Measurements from ENCODE around the gene AKIRIN1.

AKIRIN1 gene

DNA sequence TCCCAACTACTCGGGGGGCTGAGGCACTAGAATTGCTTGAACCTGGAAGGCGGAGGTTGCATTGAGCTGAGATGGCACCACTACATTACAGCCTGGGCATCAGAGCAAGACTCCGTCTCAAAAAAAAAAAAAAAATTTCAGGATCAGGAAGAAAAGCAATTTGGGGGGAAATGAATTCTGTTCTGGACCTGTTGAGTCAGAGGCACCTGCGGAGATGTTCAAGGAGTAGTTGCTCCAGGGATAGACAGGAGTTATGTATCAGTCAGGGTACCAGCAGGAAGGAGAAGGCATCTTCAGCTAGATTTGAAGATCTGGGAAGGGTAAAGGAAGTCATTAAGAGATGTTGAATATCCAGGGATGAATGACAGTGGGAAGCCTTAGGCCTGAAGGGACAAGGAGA, 46.5 kb upstream of the AKIRIN1 start:
- H4K20me1 ChIP-seq (ENCODE audit: control insufficient read depth, insufficient read depth, low read depth, low read length) = no peaks in the 10 kb centered on the region
- no peaks in the 10 kb centered on the region for H3F3A ChIP-seq (ENCODE audit: control insufficient read depth, insufficient read depth)
- no peaks in the 10 kb centered on the region for H3K36me3 ChIP-seq (ENCODE audit: control insufficient read depth, low read length)
- no peak for TF ChIP-seq CTCF (IDR thresholded peaks at IDR 0.05; ENCODE audit: low read depth, low read length, poor library complexity, severe bottlenecking)
- TF ChIP-seq EZH2phosphoT487 (IDR thresholded peaks at IDR 0.05; ENCODE audit: borderline replicate concordance, low read length) = no peak
- H3K9me2 ChIP-seq (replicated peaks; ENCODE audit: control insufficient read depth, low read length) = no peaks in the 10 kb centered on the region
- H3K4me3 ChIP-seq (ENCODE audit: low read length) = no peak overlapping the region
- H3K27ac ChIP-seq (ENCODE audit: low read depth, low read length) = no peak overlapping the region
- H3K27me3 ChIP-seq (ENCODE audit: control insufficient read depth, low read length) = no peaks in the 10 kb centered on the region
- no peaks in the 10 kb centered on the region for H3K79me2 ChIP-seq (ENCODE audit: control insufficient read depth, low read length)
- H3K9me3 ChIP-seq (ENCODE audit: control insufficient read depth, insufficient read depth, low read length) = peaks cover 4% of the 10 kb centered on the region
- no peaks in the 10 kb centered on the region for H3K4me1 ChIP-seq (ENCODE audit: control insufficient read depth, low read length)
- no peak overlapping the region for H3K4me2 ChIP-seq (ENCODE audit: low read length)

- Histone ChIP-seq H3K4me2 (ENCODE audit: low read length) (no peak overlapping the region), H3K9me3 (ENCODE audit: control insufficient read depth, insufficient read depth, low read length) (peaks cover 4% of the 10 kb centered on the region), H3K27me3 (ENCODE audit: control insufficient read depth, low read length) (no peaks in the 10 kb centered on the region), H4K20me1 (ENCODE audit: control insufficient read depth, insufficient read depth, low read depth, low read length) (no peaks in the 10 kb centered on the region), H3K4me1 (ENCODE audit: control insufficient read depth, low read length) (no peaks in the 10 kb centered on the region), H3F3A (ENCODE audit: control insufficient read depth, insufficient read depth) (no peaks in the 10 kb centered on the region), H3K4me3 (ENCODE audit: low read length) (no peak overlapping the region), H3K9me2 (replicated peaks; ENCODE audit: control insufficient read depth, low read length) (no peaks in the 10 kb centered on the region), H3K79me2 (ENCODE audit: control insufficient read depth, low read length) (no peaks in the 10 kb centered on the region), H3K27ac (ENCODE audit: low read depth, low read length) (no peak overlapping the region), H3K36me3 (ENCODE audit: control insufficient read depth, low read length) (no peaks in the 10 kb centered on the region)
- TF ChIP-seq EZH2phosphoT487 (IDR thresholded peaks at IDR 0.05; ENCODE audit: borderline replicate concordance, low read length) (no peak), CTCF (IDR thresholded peaks at IDR 0.05; ENCODE audit: low read depth, low read length, poor library complexity, severe bottlenecking) (no peak)
Observed at GRCh38 chr1:38950553-38950952, 40.5 kb upstream of the AKIRIN1 start.

DNA sequence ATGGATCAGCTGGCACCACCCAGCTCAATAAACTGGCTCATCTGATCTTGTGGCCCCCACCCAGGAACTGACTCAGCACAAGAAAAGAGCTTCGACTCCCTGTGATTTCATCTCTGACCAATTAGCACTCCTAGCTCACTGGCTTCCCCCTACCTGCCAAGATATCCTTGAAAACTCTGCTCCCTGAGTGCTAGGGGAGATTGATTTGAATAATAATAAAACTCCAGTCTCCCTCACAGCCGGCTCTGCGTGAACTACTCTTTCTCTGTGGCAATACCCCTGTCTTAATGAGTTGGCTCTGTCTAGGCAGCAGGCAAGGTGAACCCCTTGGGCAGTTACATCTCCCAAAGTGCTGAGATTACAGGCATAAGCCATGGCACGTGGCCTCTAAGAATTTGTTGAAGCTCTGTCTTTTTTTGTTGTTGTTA, 37.6 kb upstream of the AKIRIN1 start:
- Histone ChIP-seq H3K4me3 (ENCODE audit: low read length) (no peak overlapping the region), H3K27ac (ENCODE audit: low read depth, low read length) (no peak overlapping the region), H3K4me2 (ENCODE audit: low read length) (no peak overlapping the region), H3K9me3 (ENCODE audit: control insufficient read depth, insufficient read depth, low read length) (no peaks in the 10 kb centered on the region), H4K20me1 (ENCODE audit: control insufficient read depth, insufficient read depth, low read depth, low read length) (no peaks in the 10 kb centered on the region), H3K9me2 (replicated peaks; ENCODE audit: control insufficient read depth, low read length) (no peaks in the 10 kb centered on the region), H3K79me2 (ENCODE audit: control insufficient read depth, low read length) (no peaks in the 10 kb centered on the region), H3K27me3 (ENCODE audit: control insufficient read depth, low read length) (no peaks in the 10 kb centered on the region), H3F3A (ENCODE audit: control insufficient read depth, insufficient read depth) (no peaks in the 10 kb centered on the region), H3K4me1 (ENCODE audit: control insufficient read depth, low read length) (no peaks in the 10 kb centered on the region), H3K36me3 (ENCODE audit: control insufficient read depth, low read length) (no peaks in the 10 kb centered on the region)
- TF ChIP-seq CTCF (IDR thresholded peaks at IDR 0.05; ENCODE audit: low read depth, low read length, poor library complexity, severe bottlenecking) (no peak), EZH2phosphoT487 (IDR thresholded peaks at IDR 0.05; ENCODE audit: borderline replicate concordance, low read length) (no peak)

DNA sequence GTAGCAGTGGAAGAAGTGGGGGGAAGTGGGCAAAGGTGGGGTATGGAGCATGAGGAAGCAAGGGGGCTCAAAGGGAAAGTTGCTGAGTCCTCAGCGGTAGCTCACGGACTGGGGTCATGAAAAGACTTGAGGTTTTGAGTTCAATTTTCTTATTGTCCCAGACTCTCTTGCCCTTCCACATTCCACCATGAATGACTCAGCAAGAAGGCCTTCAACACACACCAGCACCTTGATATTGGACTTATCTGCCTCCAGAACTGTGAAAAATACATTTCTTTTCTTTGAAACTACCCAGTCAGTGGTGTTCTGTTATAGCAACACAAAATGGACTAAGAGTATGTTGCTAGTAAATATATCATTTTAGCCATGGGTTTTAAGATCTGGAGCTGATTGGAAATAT, 32.1 kb upstream of the AKIRIN1 start:
- no peaks in the 10 kb centered on the region for H3F3A ChIP-seq (ENCODE audit: control insufficient read depth, insufficient read depth)
- H3K4me1 ChIP-seq (ENCODE audit: control insufficient read depth, low read length) = no peaks in the 10 kb centered on the region
- H3K79me2 ChIP-seq (ENCODE audit: control insufficient read depth, low read length) = no peaks in the 10 kb centered on the region
- H3K27ac ChIP-seq (ENCODE audit: low read depth, low read length) = no peak overlapping the region
- no peaks in the 10 kb centered on the region for H4K20me1 ChIP-seq (ENCODE audit: control insufficient read depth, insufficient read depth, low read depth, low read length)
- H3K4me3 ChIP-seq (ENCODE audit: low read length) = no peak overlapping the region
- H3K27me3 ChIP-seq (ENCODE audit: control insufficient read depth, low read length) = peaks cover 6% of the 10 kb centered on the region; the same call in 1 of the 2 replicates
- H3K4me2 ChIP-seq (ENCODE audit: low read length) = no peak overlapping the region
- no peaks in the 10 kb centered on the region for H3K9me3 ChIP-seq (ENCODE audit: control insufficient read depth, insufficient read depth, low read length)
- no peak for TF ChIP-seq CTCF (IDR thresholded peaks at IDR 0.05; ENCODE audit: low read depth, low read length, poor library complexity, severe bottlenecking)
- no peak for TF ChIP-seq EZH2phosphoT487 (IDR thresholded peaks at IDR 0.05; ENCODE audit: borderline replicate concordance, low read length)
- H3K36me3 ChIP-seq (ENCODE audit: control insufficient read depth, low read length) = no peaks in the 10 kb centered on the region
- H3K9me2 ChIP-seq (replicated peaks; ENCODE audit: control insufficient read depth, low read length) = no peaks in the 10 kb centered on the region

Measured in DOHH2 (cell line).